NCI-H2196 (cell line): ENCODE measurements around the gene DCHS2.

Source experiments
- DNase-seq: peaks from one replicate; lab custom pipeline; 2025; ENCODE audit not compliant: unreplicated experiment; lab: John Stamatoyannopoulos, UW

Gene DCHS2

DNA sequence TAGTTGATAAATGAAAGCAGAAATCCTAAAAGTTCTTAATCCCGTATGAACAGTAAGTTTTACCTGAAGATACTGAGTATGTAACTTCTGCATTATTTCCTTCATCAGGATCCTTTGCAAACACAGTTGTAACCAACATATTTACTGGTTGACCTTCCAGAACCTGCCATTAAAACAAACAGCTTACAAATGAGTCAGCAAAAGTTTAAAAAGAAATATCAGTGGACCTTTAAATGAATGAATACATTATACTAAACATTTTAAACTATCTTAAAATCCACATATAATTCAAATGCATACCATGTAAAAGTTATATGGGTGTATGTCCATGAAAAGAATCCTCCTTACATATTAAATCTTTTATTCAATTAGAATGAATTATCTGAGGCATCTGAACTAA lies 163.6 kb downstream of the DCHS2 start:
- no peak for DNase-seq

DNA sequence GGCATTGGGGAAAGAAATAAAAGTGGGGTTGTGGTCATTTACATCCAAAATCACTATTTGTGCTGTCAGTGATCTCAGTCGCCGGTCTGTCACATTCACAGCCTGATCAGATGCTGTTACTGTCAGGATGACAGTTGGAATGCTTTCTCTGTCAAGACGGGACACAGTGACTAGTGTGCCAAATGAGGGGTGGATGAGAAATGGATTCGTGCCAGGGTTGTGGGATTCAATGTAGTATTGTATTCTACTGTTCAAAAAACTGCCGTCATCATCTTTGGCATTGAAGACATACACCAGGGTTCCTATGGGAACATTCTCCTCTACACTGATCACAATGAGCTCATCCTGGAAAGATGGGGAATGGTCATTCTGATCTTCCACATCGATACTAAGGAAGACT lies 171.1 kb downstream of the DCHS2 start:
- DNase-seq: no peak

DNA sequence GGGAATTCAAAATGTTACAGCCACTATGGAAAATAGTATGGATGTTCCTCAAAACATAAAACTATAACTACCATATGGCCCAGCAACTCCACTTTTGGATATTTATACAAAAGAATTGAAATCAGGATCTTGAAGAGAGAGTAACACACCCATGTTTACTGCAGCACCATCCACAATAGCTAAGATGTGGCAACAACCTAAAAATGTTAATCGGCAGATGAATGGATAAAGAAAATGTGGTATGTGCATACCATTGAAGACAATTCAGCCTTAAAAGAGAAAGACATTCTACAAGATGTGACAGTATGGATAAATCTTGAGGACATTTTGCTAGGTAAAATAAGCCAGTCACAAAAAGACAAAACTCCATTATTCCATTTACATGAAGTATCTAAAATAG lies 171.9 kb downstream of the DCHS2 start:
- no peak for DNase-seq

DNA sequence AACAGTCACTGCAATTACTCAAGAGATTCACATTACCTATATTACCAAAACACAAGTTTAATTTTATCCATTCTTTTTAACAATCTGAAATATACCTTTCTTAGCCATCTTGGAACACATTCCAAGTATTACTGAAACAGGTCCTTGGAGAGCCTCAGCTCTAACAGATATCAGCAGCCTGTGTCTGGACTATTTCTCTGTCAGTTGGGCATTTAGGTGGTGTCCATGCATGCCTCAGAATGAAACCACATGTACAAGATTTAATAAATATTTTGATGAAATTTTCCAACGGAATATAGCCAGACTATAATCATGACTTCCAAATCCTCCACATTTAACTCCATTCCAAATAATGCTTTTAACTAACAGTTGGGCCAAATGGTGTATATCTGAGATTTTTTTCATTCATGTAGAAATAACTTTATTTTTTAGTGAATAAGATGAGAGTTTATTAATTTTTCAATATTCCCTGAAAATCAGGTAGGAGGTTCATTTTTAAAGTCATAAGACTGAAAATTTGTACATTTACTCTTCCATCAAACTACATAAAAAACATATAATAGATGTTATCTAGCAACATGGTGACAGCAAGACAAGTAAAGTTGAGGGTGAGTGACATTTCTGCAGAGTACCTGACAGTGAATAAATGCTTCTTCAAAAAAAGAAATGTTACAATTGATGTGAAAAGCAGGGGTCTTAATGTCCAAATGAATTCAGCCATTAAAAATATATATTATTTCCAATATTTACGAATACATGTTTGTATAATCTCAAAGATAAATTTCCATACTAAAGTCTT lies 174.2 kb downstream of the DCHS2 start:
- no peak for DNase-seq

DNA sequence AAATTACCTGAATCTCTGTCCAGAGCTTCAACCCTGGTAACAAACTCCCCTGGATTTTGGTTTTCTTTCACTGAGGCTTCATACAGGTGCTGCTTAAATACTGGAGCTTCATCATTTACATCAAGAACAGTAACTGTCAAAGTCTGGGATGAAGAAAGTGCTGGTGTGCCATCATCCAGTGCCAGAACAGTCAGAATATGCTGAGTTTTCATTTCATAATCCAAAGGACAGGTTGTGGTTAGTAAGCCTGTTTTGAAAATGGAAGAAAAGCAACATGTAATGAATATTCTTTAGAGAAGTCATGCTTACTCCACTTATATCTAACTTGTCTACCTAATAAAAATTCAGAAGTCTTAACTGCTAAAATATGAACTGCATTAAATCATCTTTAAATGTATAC lies 175.9 kb downstream of the DCHS2 start:
- DNase-seq: no peak

DNA sequence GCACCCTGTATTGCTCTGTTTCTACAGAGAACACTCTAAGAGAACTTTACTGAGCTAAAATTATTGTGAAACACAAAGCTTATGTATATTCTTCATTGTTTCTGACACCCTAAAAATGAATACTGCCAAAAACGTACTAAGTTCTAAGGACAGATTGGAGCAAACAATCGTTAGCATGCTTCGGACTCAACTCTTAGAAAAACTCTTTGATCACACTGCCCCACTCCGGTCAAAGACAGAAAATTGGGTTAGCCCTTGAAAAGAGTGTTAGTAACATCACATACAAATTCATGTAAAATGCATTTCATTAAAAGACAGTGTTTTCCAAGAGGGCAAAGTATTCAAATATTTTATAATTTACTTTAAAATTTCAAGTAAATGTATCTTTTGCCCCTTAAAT lies 177.4 kb downstream of the DCHS2 start:
- no peak for DNase-seq

DNA sequence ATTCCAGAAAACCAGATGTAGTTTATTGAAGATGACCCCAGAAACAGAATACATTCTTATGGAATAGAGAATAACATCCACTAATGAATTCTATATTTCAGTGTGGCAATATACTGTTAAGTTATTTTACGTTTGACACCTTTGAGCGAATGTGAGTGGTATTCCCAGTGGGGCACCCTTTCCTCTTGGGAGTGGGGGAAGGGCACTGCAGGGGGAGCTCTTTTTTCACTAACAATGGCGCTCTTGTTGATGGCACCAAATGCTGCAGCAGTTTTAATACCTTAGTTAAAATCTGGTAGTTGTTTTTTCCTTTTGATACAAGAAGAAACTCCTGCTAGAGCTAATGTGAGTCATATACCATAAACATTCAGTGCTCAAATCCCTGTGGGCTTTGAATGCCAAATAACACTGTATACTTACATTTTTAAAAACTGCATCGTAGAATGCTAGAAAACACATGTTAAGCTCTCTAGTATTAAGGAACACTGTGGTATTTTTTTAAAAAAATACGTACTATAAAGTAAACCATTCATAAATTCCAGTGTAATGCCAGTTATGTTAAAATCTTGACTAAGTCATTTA lies 178.5 kb downstream of the DCHS2 start:
- DNase-seq: no peak

DNA sequence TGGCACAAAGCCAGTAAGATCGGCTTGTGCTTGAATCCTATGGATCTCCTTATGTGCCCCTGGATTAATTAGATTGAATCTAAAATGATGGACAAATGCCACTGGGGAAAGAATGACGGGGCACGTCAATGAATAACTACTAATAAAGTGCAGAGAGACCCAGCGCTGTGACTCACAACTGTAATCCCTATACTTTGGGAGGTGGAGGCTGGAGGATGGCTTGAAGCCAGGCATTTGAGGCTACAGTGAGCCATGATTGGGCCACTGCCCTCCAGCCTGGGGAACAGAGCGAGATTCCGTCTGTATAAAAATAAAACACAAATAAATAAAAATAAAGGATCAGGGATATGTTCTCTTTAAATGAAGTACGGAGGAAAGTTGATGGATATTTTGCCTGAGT lies 179.4 kb downstream of the DCHS2 start:
- no peak for DNase-seq

DNA sequence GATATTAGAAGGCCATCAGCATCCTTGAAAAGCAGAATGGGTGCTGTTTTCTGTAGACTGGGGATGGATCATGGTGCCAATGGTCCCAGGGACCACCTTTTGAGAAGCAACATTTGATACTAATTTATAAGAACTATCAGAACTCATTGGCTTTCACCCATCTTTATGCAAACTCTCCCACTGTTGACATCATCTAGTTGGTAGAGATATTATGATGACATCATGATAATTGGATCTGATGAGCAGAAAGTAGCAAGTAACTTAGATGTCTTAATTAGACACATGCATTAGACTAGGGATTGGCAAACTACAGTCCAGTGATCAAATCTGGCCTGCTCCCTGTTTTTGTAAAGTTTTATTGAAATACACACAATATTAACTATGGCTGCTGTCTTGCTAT lies 181.0 kb downstream of the DCHS2 start:
- DNase-seq: no peak

DNA sequence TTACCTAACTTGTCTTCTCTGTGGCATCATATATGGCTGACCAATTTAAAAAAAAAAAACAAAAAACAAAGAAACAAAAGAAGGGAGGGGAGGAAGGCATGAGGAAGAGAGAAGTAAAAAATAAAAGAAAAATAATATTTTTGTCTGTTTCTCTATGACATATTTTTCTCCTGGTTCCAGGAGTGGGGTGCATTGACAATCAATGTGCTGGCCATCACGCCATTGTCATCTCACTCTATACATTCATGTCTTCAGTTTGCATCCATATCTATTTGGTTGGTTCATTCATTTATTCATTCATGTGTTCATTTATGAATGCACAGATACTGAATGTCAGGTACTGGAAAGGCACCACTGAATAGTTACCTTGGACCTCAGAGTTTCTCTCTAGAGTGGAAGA lies 183.4 kb downstream of the DCHS2 start:
- no peak for DNase-seq

DNA sequence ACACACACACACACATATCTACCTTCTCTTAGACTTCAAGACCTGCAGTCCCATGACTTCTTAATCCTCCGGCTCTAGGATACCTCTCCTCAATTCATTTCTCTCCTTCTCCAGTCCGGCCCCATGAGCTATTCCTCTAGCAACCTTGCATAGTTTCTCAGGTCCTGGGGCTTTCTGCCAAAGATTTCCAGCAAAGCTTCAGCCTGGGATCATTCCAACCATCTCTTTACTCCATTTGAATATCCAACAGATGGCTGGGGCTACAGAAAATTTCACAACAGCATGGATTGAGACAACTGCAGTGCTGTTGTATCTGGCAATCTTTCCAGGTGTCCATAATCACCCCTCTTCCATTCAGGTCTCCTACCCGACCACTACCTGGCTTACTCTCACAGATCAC lies 184.1 kb downstream of the DCHS2 start:
- no peak for DNase-seq

DNA sequence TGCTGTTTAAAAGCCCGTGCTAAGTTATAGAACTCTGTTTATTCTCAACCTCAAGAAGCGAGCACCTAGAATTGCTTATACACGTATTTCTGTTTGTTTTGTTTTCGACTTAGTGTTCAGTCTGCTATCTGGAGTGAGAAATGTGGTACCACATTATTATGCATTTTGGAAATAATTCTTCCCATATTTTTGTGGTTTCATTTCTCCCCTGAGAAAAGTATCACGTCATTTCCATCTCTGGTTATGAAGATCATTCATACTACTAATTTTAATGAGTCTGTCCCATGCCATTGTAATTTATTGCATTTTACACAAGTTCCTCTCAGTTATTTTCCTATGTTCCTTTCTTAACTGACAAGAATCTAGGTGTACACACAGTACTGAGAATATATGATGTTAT lies 186.0 kb downstream of the DCHS2 start:
- DNase-seq: no peak

DNA sequence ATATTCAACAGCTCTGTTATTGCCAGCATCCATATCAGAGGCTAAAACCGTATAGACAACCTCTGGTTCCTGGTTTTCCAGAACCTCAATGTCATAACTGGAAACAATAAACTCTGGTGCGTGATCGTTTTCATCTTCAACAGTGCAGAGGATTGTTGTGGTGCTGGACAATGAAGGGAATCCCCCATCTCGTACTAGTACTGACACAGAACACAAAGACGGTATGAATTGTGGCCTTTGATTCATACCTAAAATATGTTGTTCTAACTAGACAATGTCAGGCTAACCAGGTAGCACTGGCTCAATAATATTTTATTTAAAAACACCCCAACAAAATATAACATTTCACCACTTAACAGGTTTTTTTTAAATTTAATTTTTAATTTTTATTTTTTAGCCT lies 186.9 kb downstream of the DCHS2 start:
- no peak for DNase-seq

DNA sequence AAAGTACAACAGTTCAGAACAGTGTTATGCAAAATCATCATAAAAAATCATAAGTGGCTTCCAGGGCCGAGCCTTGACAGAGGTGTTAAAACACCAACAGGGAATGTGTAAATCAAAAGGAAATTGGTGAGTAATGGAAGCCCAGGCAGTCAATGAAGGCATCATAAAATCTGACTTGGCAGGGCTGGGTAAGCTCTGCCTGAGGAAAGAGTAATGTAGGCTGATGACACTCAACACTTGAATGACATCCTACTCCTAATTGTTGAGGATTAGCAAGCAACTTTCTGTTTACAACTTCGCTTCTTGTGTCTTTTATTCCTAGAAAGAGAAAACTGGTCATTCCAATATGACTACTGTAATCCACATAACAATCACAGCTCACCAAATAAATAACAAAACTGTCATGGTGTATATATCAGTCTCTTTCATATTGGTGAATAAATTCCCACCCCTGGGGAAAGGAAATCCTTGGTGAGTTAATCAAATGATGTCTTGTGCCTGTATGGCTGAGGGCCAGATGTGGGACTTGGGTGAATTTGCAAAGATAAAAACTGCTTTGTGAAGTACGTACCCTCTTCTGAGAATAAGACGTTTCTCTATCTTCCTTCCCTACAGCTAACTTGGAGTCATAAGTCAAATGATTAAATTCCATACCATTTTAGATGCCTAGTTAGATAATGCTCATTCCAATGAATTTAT lies 196.8 kb downstream of the DCHS2 start:
- no peak for DNase-seq

DNA sequence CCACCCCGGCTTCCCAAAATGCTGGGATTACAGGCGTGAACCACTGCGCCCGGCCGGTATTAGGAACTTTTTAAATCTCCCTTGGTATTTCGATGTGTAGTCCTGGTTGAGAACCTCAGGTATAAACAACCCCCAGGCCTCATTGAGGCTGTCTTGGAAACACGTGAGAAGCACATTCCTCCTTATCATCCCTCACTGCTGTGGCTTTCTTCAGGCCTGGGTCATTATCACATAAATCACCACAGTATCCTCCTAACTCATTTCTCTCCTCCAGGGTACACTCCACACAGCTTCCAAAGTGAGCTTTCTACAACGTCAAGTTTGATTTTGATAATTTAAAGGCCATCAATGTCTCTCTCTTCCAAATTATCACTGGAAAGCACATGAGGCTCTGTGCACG lies 198.2 kb downstream of the DCHS2 start:
- DNase-seq: no peak

DNA sequence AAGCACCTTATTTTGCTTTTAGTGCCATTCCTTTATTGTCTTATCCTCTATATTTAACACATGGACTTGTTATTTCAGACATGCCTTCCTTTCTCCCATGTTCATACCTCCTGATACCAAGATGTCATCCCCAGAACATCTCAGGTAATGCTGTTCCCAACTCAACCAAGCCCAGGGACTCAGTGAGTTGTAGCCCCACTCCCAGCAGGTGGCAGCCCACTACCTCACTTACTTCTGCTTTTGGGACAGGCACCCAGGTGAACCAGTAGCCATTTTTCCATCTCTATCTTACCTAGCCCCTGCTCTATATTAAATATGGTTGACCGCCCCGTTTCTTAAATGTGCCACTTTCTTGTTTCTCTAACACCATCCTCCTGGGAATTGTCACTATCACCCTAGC lies 199.0 kb downstream of the DCHS2 start:
- no peak for DNase-seq

DNA sequence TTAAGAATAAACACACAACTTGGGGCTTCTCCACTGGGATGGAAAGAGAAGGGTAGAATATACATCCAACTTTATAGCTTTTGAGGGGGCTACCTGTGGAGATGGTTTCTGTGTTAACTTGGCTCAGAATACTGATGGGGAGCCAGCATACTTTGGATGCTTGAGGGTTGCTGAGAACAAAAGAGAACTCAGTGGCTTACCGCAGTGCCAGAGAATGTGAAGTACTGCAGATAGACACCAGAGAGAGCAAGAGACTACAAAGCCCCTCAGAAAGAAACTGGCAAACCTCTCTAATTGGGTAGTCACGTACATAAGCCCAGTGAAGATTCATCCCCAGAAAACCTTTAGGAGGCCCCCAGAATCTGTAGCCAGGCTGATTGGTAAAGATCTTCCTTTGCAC lies 214.4 kb downstream of the DCHS2 start:
- no peak for DNase-seq

DNA sequence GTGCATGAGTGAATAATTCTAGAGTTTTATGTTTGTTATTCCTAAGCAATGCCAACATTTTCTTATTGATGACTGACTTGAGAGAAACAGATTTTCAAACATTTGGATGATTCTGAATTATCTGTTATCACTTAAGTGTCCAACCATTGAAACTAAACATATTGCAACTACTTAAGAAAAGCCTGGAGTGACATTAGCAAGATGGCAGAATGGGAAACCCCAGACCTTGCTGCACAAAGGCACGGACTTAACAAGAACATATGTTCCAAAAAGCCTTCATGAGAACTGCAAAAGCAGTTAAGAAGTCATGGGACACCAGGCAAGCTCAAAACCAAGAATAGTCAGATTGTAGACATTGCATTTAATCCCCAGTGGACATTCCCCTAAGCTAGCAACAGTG lies 215.1 kb downstream of the DCHS2 start:
- no peak for DNase-seq

DNA sequence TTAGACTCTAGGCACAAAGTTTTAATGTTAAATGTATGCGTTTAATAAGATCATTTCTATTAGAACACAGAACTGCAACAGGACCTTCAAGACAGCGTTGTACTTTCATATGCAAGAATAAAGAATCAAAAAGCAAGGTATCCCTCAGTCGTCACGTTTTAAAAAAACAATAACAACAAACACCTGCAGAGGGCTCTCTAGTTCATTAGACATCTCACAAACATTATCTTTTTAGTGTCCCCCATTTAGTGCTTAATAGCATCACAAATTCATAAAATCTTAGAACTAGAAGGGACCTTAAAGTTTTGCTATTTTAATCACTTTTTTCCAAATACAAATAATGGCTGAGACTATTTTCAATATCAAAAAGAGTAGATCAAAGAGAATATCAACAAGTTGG lies 236.6 kb downstream of the DCHS2 start:
- DNase-seq: no peak

DNA sequence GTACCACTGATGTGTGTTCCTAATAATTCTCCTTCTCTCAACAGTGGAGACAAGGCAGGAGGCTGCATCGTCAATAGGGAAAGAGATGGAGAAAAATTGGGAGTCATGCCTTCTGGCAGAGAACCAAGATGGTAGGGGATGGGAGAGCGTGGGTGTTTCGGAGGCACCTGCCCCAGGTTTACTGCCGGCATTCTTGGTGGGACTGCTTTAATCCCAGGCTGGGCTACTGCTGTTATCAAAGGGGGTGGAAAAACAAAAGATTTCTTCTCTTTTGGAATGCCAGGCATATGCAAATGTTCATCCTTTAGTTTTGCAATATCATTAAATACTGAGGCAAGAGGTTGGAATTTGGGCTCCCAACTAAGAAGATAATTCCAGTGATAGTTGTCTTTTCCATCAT lies 257.0 kb downstream of the DCHS2 start:
- DNase-seq: no peak

DNA sequence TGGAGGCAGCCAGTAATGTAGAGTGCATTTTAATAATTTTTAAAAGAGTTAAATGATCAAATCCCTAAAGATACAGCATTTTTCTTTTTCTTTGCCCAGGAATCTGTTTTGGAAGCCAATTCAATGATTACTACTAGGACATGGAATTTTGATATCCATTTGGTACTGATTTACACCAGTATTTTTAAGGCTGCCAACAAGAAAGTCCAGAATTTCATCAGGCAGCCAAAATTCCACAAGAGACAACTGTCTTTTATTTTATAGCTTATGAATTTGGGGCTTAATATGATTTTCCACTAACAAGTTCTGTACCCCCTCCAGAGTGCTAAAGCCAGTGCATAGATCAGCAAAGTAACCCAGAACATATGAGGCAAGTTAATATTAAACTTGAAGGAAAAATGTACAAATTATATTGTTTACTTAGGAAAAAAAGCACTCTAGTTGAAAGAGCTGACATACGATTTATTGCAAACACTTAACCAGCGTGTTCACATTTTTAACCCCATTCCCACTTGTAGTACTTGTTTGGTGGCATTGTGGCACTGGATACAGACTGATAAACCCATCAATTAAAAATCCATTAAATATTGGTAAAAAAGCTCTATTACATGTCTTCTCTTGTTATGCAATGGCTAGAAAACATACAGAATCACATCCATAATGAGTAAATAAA lies 259.7 kb downstream of the DCHS2 start:
- no peak for DNase-seq

DNA sequence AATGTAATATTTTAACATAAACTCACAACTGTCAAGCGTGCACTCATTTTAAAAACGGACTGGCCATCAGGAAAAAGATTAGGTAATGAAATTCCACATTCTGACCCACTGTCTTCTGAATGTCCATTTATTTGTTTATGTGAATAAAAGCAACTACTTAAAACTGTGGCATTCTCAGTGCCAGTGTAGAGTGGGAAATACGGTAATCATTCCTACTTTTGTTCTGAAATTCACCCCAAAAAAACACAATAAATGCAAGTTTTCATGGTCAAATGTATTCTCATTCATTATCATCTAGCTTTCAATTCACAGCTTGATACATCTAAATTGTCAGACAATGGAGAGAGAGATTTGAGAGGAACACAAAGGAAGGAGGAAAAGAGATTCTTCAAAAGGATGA lies 260.9 kb downstream of the DCHS2 start:
- DNase-seq: no peak
